Activated CD4-positive, alpha-beta memory T cell treated with anti-CD3 and anti-CD28 coated beads, Interleukin-2, amount 10 ng/mL, durations not matched to agents 7 days and 5 days (primary cell): Measurements from ENCODE around the gene SCNN1B. TPM values are rescaled to one million over a fixed set of nuclear protein-coding genes. Genes with fewer than 3 reads are reported as not detected.

Source experiments
- CTCF ChIA-PET: fragments of 350-600 bp; sonication (Branson Sonifier 250); formaldehyde crosslinking; loops from one replicate; lab custom pipeline; 2021; ENCODE audit warnings: antibody characterized with exemption, inconsistent platforms; lab: Charles Lee
- POLR2A ChIA-PET: fragments of 350-600 bp; sonication (Branson Sonifier 250); formaldehyde crosslinking; loops from one replicate; lab custom pipeline; 2021; ENCODE audit warnings: antibody characterized with exemption; lab: Charles Lee
- DNase-seq: peaks from one replicate; pipeline ENCODE4 v3.0.0-alpha.2; 2020
- H3K27ac Mint-ChIP-seq: one replicate; pipeline ENCODE4 v1.8.0; 2021; ENCODE audit warnings: mild to moderate bottlenecking, mixed read lengths
- H3K27me3 Mint-ChIP-seq: one replicate; pipeline ENCODE4 v1.8.0; 2021; ENCODE audit warnings: mixed read lengths
- H3K36me3 Mint-ChIP-seq: one replicate; pipeline ENCODE4 v1.8.0; 2021; ENCODE audit warnings: low read depth, mixed read lengths
- H3K4me1 Mint-ChIP-seq: one replicate; pipeline ENCODE4 v1.8.0; 2021; ENCODE audit warnings: mixed read lengths
- H3K4me3 Mint-ChIP-seq: one replicate; pipeline ENCODE4 v1.8.0; 2021; ENCODE audit warnings: mild to moderate bottlenecking, mixed read lengths
- H3K9me3 Mint-ChIP-seq: one replicate; pipeline ENCODE4 v1.8.0; 2021; ENCODE audit warnings: mixed read lengths
- total RNA-seq, 2 experiments: library from RNA; stranded (reverse); gene quantifications; one replicate each; pipeline ENCODE4 v1.2.3, GENCODE V29; 2021

Gene SCNN1B
- total RNA-seq, 2 experiments from 2014 or later, result not detected

DNA sequence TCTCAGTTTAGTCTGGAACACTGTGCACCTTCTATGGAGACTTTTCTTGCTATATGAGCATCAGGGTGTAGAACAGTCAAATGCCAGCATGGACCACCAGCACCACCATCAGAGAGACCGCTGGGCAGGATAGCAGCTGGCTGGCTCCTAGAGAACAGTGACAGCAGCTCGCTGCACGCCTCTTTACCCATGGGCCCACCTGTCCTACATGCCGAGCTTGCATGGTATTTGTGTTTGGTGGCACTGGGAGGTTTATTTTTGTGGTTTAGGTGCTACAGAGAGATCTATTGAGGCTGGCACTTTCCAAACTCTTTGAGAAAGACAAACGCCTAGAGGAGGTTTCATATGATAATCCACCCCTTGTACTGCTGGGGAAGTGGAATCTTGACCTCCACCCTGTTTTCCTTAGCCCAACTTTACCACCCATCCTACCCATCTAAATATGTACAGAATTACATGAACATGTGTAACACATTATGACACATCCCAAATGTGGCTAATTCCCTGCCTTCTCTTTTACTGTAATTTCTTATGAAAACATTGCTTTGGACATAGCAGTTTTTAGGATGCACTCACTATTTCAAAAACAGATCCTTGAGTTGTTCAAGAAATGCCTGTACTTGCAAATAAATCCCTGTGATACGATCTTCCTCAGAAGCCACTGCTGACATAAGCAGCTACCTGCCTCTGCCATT is 104.6 kb downstream of the SCNN1B start:
- no peak overlapping the region for H3K4me3 Mint-ChIP-seq
- POLR2A ChIA-PET, result no interaction called here
- CTCF ChIA-PET, result no interaction called here
- H3K9me3 Mint-ChIP-seq, result no peaks in the 10 kb centered on the region
- H3K27ac Mint-ChIP-seq, result no peak overlapping the region
- H3K4me1 Mint-ChIP-seq, result peaks cover 4% of the 10 kb centered on the region
- H3K27me3 Mint-ChIP-seq, result no peaks in the 10 kb centered on the region
- no peak for DNase-seq
- peaks cover 23% of the 10 kb centered on the region for H3K36me3 Mint-ChIP-seq

GRCh38 chr16:23407436-23408127 is 105.5 kb downstream of the SCNN1B start:
- no peak for DNase-seq
- Mint-ChIP-seq H3K36me3 (peaks cover 20% of the 10 kb centered on the region), H3K4me1 (peaks cover 4% of the 10 kb centered on the region), H3K27ac (no peak overlapping the region), H3K27me3 (no peaks in the 10 kb centered on the region), H3K4me3 (no peak overlapping the region), H3K9me3 (no peaks in the 10 kb centered on the region)
- ChIA-PET POLR2A (no interaction called here), CTCF (no interaction called here)

- no peaks in the 10 kb centered on the region for H3K27me3 Mint-ChIP-seq
Measured at GRCh38 chr16:23408242-23408822, 106.2 kb downstream of the SCNN1B start.

DNA sequence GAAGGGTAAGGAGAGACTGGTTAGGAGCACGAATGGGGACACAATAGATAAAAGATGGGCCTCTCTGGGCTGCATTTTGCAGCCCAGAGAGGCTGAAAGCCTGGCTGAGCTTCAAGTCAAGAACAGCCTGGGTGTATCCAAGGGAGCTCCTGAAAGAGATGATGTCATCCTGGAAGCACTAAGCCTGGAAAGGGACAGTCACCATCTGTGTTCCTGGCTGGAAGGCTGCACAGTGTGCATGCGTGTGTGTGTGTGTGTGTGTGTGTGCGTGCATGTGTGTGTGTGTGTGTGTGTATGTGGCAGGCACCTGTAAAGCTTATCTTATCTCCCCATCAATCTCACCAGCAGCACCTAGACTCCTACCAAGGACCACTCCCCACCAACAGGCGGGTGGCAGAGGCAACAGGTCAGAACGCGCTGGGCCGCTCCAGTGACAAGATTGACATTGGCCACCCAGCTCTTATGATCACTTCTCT is 106.8 kb downstream of the SCNN1B start:
- DNase-seq, result no peak
- POLR2A ChIA-PET, result no interaction called here
- H3K9me3 Mint-ChIP-seq, result no peaks in the 10 kb centered on the region
- H3K36me3 Mint-ChIP-seq, result peaks cover 16% of the 10 kb centered on the region
- H3K27ac Mint-ChIP-seq, result no peak overlapping the region
- H3K27me3 Mint-ChIP-seq, result no peaks in the 10 kb centered on the region
- H3K4me3 Mint-ChIP-seq, result no peak overlapping the region
- H3K4me1 Mint-ChIP-seq, result peaks cover 4% of the 10 kb centered on the region
- CTCF ChIA-PET, result no interaction called here

More at GRCh38 chr16:23408242-23408822, 106.2 kb downstream of the SCNN1B start:
- POLR2A ChIA-PET, result no interaction called here
- Mint-ChIP-seq H3K4me1 (peaks cover 4% of the 10 kb centered on the region), H3K4me3 (no peak overlapping the region), H3K9me3 (no peaks in the 10 kb centered on the region), H3K36me3 (peaks cover 13% of the 10 kb centered on the region), H3K27ac (no peak overlapping the region)
- CTCF ChIA-PET, result no interaction called here
- DNase-seq, result no peak

GRCh38 chr16:23409522-23409921 is 107.4 kb downstream of the SCNN1B start:
- Mint-ChIP-seq H3K27ac (no peak overlapping the region), H3K36me3 (peaks cover 11% of the 10 kb centered on the region), H3K4me1 (peaks cover 4% of the 10 kb centered on the region), H3K27me3 (no peaks in the 10 kb centered on the region), H3K4me3 (no peak overlapping the region), H3K9me3 (no peaks in the 10 kb centered on the region)
- CTCF ChIA-PET, result no interaction called here
- POLR2A ChIA-PET, result no interaction called here
- DNase-seq, result no peak

DNA sequence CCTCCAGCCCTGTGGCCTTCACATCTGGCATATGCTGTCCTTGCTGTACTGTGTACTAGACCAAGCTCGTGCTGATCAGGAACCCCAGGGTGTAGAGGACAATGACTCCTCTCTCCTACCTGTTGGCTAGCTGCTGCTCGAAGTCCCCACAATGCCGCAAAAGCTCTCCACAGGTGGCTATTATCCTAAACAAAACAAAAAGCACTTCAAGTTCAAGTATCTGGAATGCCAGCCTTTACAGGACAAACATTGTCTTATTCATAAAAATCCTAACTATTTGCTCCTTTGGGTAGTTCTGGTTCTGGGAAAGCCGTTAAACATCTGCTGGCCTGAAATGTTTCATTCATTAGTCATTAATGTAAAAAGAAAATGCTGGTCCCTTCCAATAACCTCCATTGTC is 108.1 kb downstream of the SCNN1B start:
- H3K36me3 Mint-ChIP-seq, result peaks cover 11% of the 10 kb centered on the region
- no peak for DNase-seq
- no peaks in the 10 kb centered on the region for H3K9me3 Mint-ChIP-seq
- POLR2A ChIA-PET, result no interaction called here
- peaks cover 4% of the 10 kb centered on the region for H3K4me1 Mint-ChIP-seq
- H3K4me3 Mint-ChIP-seq, result no peak overlapping the region
- CTCF ChIA-PET, result no interaction called here
- H3K27ac Mint-ChIP-seq, result no peak overlapping the region
- H3K27me3 Mint-ChIP-seq, result no peaks in the 10 kb centered on the region

DNA sequence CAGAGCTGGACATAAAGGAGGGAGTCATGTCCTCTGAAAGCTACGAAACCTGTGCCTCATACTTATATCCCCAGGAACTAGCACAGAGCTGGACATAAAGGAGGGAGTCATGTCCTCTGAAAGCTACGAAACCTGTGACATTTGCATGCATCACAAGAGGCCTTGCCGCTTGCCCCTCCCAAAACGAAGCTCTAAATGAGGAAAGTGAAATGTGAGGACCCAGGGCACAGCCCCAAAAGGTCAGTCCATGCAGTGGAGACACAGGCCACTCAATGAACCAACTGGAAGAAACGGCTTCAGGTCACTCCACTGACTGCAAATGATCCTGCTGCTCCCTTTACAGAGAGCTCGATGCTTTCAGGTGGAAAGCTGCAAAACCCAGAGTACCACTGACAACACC is 112.6 kb downstream of the SCNN1B start:
- ChIA-PET POLR2A (no interaction called here), CTCF (interaction anchor here (4.4 kb wide), 1 partner anchor 20 kb away, joined by 25 read pairs; no protein-coding TSS in a partner anchor)
- Mint-ChIP-seq H3K4me1 (no peaks in the 10 kb centered on the region), H3K27ac (no peak overlapping the region), H3K36me3 (peaks cover 14% of the 10 kb centered on the region), H3K4me3 (no peak overlapping the region), H3K27me3 (no peaks in the 10 kb centered on the region), H3K9me3 (no peaks in the 10 kb centered on the region)
- DNase-seq, result no peak

DNA sequence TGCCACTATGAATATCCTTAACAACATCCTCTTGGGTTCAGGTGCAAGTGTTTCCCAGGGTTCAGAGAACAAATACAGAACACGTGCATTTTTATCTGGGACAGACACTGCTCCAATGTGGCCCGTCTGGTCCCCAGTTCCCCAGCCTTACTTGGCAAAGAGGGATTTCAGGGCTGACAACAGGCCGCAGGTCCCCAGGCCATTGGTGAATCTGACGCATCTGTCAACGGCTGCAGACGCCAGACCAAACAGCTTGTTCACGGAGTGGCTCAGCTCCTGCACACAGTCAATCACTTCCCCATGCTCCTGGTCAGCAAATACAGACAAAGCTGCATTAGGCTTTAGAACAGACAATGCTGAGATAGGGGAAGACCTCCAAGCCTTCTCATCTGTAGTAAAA is 114.7 kb downstream of the SCNN1B start:
- H3K4me1 Mint-ChIP-seq, result no peaks in the 10 kb centered on the region
- no peaks in the 10 kb centered on the region for H3K9me3 Mint-ChIP-seq
- CTCF ChIA-PET, result interaction anchor here (4.4 kb wide), 1 partner anchor 18 kb away, joined by 25 read pairs; no protein-coding TSS in a partner anchor
- POLR2A ChIA-PET, result no interaction called here
- DNase-seq, result no peak
- H3K36me3 Mint-ChIP-seq, result peaks cover 9% of the 10 kb centered on the region
- H3K27ac Mint-ChIP-seq, result no peak overlapping the region
- no peak overlapping the region for H3K4me3 Mint-ChIP-seq
- H3K27me3 Mint-ChIP-seq, result no peaks in the 10 kb centered on the region

- Mint-ChIP-seq H3K4me1 (no peaks in the 10 kb centered on the region), H3K36me3 (peaks cover 9% of the 10 kb centered on the region), H3K27me3 (no peaks in the 10 kb centered on the region), H3K4me3 (no peak overlapping the region), H3K27ac (no peak overlapping the region), H3K9me3 (no peaks in the 10 kb centered on the region)
- DNase-seq, result no peak
- ChIA-PET POLR2A (no interaction called here), CTCF (interaction anchor here (2.5 kb wide), 1 partner anchor 15 kb away, joined by 19 read pairs; no protein-coding TSS in a partner anchor)
Measured at GRCh38 chr16:23420011-23420410, 117.9 kb downstream of the SCNN1B start.

DNA sequence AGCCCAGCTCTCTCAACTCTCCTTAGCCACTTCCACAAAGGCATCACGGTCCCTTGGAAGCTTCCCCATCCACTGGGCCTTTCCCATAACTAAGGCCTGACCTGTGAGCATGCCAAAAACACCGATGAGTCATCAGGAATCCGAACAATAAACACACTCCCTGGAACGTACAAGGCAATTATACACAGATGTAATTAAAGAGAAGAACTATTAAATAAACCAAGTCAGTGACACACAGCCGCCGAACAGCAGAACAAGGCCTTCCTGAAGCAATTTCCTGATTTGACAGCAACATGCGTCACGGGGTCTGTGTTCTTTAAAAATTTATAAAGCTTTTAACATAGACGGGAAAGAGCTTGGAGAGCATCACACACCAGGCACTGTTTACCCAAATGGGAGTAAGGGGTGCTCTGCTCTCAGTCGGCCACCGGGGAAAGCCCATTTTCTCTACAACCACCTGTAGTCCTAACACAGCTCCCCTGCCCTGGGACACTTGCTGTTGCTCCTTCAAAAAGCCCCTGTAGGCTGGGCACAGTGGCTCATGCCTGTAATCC is 121.5 kb downstream of the SCNN1B start:
- no peaks in the 10 kb centered on the region for H3K4me1 Mint-ChIP-seq
- no peaks in the 10 kb centered on the region for H3K27me3 Mint-ChIP-seq
- H3K9me3 Mint-ChIP-seq, result no peaks in the 10 kb centered on the region
- ChIA-PET CTCF (interaction anchor here (4.5 kb wide), 1 partner anchor 11 kb away, joined by 32 read pairs; no protein-coding TSS in a partner anchor), POLR2A (no interaction called here)
- no peak for DNase-seq
- no peak overlapping the region for H3K27ac Mint-ChIP-seq
- peaks cover 10% of the 10 kb centered on the region for H3K36me3 Mint-ChIP-seq
- no peak overlapping the region for H3K4me3 Mint-ChIP-seq

DNA sequence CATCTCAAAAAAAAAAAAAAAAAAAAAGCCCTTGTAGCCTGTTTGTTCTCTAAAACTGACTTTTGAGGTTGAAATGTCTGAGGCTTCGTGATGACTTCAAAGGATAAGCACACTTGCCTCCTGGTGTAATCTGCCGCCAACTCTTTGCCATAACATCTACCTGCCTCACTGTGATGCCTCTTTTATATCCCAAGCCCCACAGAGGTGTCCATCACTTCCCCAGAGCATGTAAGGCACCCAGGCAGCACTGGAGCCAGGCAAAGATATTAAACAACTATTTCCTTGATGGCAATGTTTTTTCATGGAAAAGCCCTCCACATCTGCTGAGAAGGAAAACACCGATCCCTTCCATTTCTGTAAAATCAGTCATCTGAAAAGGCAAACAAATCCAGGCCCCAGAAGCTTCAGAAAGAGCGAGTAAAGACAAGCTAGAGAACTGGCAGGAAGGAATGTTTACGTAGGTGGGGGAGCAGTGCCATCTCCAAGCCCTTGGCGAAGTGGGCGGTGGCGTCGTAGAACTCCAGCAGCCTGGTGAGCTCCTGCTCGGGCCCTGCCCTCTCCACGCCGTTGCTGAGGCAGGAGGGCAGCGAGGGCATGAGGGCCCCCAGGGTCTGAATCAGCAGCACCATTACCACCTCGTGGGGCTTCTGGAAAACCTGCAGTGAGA is 122.3 kb downstream of the SCNN1B start:
- POLR2A ChIA-PET, result no interaction called here
- no peaks in the 10 kb centered on the region for H3K27me3 Mint-ChIP-seq
- peaks cover 10% of the 10 kb centered on the region for H3K36me3 Mint-ChIP-seq
- H3K4me1 Mint-ChIP-seq, result no peaks in the 10 kb centered on the region
- no peak overlapping the region for H3K4me3 Mint-ChIP-seq
- no peak for DNase-seq
- H3K27ac Mint-ChIP-seq, result no peak overlapping the region
- CTCF ChIA-PET, result interaction anchor here (4.5 kb wide), 1 partner anchor 10 kb away, joined by 32 read pairs; no protein-coding TSS in a partner anchor
- H3K9me3 Mint-ChIP-seq, result no peaks in the 10 kb centered on the region

DNA sequence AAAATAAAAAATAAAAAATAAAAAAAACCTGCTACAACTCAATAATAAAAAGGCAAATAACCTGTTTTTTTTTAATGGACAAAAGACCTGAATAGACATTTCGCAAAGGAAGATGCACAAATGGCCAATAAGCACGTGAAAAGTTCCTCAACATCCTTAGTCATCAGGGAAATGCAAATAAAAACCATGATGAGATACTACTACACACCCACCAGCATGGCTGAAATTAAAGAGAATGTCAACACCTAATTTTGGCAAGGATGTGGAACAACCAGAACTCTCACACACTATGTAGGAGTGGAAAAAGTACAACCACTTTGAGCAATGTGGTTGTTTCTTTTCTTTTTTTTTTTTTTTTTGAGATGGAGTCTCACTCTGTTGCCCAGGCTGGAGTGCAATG is 126.2 kb downstream of the SCNN1B start:
- Mint-ChIP-seq H3K27ac (no peak overlapping the region), H3K4me3 (no peak overlapping the region), H3K4me1 (no peaks in the 10 kb centered on the region), H3K27me3 (no peaks in the 10 kb centered on the region), H3K9me3 (no peaks in the 10 kb centered on the region), H3K36me3 (peaks cover 16% of the 10 kb centered on the region)
- DNase-seq, result no peak
- ChIA-PET POLR2A (no interaction called here), CTCF (no interaction called here)
